KMS-11 (cell line): Measurements from ENCODE around the gene ITGB3.

Source experiments
- H2AFZ ChIP-seq: fragments of 200-600 bp; sonication (generic); 2 replicates; pipeline ENCODE4 v1.6.1; 2016; ENCODE audit warnings: antibody characterized with exemption, mixed run types, low read depth
- H3K27ac ChIP-seq: fragments of 200-600 bp; sonication (generic); 2 replicates; pipeline ENCODE4 v1.6.1; 2016; ENCODE audit warnings: mild to moderate bottlenecking, mixed run types
- H3K27me3 ChIP-seq: fragments of 200-600 bp; sonication (generic); 2 replicates; pipeline ENCODE4 v1.6.1; 2017; ENCODE audit warnings: mild to moderate bottlenecking, low read depth, mixed run types, moderate library complexity; ENCODE audit not compliant: insufficient read depth
- H3K36me3 ChIP-seq: fragments of 200-600 bp; sonication (generic); 2 replicates; pipeline ENCODE4 v1.6.1; 2017; ENCODE audit warnings: mild to moderate bottlenecking, mixed run types; ENCODE audit not compliant: insufficient read depth
- H3K4me1 ChIP-seq: fragments of 200-600 bp; sonication (generic); 2 replicates; pipeline ENCODE4 v1.6.1; 2016; ENCODE audit warnings: mild to moderate bottlenecking, low read depth, mixed run types; ENCODE audit not compliant: poor library complexity, severe bottlenecking
- H3K4me2 ChIP-seq: fragments of 200-600 bp; sonication (generic); 2 replicates; pipeline ENCODE4 v1.7.0; 2016; ENCODE audit warnings: mild to moderate bottlenecking, mixed run types
- H3K4me3 ChIP-seq: fragments of 200-600 bp; sonication (generic); IDR thresholded peaks from 2 replicates; pipeline ENCODE4 v1.6.1; 2017; ENCODE audit warnings: low read depth, low read length, mixed read lengths; ENCODE audit not compliant: insufficient read depth
- H3K79me2 ChIP-seq: fragments of 200-600 bp; sonication (generic); 2 replicates; pipeline ENCODE4 v1.6.1; 2016; ENCODE audit warnings: low read depth, mixed run types; ENCODE audit not compliant: insufficient read depth
- H3K9ac ChIP-seq: fragments of 200-600 bp; sonication (generic); 2 replicates; pipeline ENCODE4 v1.6.1; 2016; ENCODE audit warnings: mild to moderate bottlenecking, mixed run types
- H4K20me1 ChIP-seq: fragments of 200-600 bp; sonication (generic); 2 replicates; pipeline ENCODE4 v1.6.1; 2016; ENCODE audit warnings: mild to moderate bottlenecking, mixed run types; ENCODE audit not compliant: insufficient read depth
- CTCF ChIP-seq: fragments of 200-600 bp; sonication (generic); conservative IDR thresholded peaks from 2 replicates; pipeline ENCODE4 v1.6.1; 2017; ENCODE audit warnings: low read depth, mild to moderate bottlenecking, antibody characterized with exemption, low read length, moderate library complexity, mixed read lengths

ITGB3 gene

DNA sequence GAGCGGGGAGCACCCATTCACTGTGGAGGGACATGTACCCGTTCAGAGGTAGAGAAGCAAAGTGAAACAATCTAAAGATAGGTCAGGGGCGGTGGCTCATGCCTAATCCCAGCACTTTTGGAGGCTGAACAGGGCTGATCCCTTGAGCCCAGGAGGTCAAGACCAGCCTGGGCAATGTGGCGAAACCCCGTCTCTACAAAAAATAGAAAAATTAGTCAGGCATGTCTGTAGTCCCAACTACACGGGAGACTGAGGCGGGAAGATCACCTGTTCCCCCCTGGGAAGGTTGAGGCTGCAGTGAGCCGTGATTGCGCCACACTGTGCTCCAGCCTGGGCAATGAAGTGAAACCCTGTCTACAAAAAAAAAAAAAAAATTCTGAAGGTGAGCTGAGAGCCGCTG, 22.8 kb upstream of the ITGB3 start:
- peaks cover 15% of the 10 kb centered on the region for H3K4me1 ChIP-seq
- H3K9ac ChIP-seq, result no peak overlapping the region
- no peak overlapping the region for H3K4me3 ChIP-seq
- H3K4me2 ChIP-seq, result peak overlapping the region; percentile 52
- H2AFZ ChIP-seq, result peak overlapping the region; percentile 89; the same call in 1 of the 2 replicates
- no peaks in the 10 kb centered on the region for H3K36me3 ChIP-seq
- TF ChIP-seq CTCF, result no peak
- H4K20me1 ChIP-seq, result no peaks in the 10 kb centered on the region
- no peak overlapping the region for H3K27ac ChIP-seq
- H3K27me3 ChIP-seq, result no peaks in the 10 kb centered on the region
- H3K79me2 ChIP-seq, result no peaks in the 10 kb centered on the region

DNA sequence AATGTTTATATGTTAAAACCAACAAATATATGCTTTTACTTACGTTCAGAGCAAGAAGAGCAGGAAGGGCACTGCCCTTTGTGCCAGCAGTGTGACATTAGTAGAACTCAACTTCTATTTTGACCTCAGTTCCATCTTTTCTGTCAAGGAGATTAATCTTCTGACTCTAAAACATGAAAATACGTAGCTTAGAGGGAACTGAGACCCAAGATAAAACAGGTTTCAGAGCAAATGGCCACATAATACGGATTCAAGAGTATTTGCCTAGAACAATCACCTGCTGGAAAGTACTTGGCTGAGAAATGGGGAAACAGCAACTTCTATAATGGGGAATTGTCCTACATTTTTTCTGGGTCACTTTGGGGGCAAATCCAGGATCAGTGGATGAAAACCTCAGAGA, 22.3 kb upstream of the ITGB3 start:
- H3K27me3 ChIP-seq, result no peaks in the 10 kb centered on the region
- H3K79me2 ChIP-seq, result no peaks in the 10 kb centered on the region
- no peaks in the 10 kb centered on the region for H3K36me3 ChIP-seq
- no peak for TF ChIP-seq CTCF
- no peak overlapping the region for H3K9ac ChIP-seq
- no peaks in the 10 kb centered on the region for H4K20me1 ChIP-seq
- peak overlapping the region; percentile 52; the same call in 1 of the 2 replicates for H3K4me2 ChIP-seq
- H2AFZ ChIP-seq, result 0 out of 2 replicates have a peak overlapping the region, but pooled peaks have one; percentile 89
- H3K27ac ChIP-seq, result no peak overlapping the region
- peaks cover 15% of the 10 kb centered on the region for H3K4me1 ChIP-seq
- H3K4me3 ChIP-seq, result no peak overlapping the region

DNA sequence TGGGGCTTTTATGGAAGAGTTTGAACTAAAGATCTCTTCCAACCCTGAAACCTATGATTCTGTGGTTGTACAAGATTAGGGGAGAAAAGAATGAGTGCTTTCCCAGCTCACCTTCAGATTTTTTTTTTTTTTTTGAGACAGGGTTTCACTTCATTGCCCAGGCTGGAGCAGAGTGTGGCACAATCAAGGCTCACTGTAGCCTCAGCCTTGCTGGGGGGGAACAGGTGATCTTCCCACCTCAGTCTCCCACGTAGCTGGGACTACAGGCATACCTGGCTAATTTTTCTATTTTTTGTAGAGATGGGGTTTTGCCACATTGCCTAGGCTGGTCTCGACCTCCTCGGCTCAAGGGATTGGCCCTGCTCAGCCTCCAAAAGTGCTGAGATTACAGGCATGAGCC, 21.8 kb upstream of the ITGB3 start:
- Histone ChIP-seq H3K36me3 (no peaks in the 10 kb centered on the region), H3K4me2 (no peak overlapping the region), H3K4me3 (no peak overlapping the region)

DNA sequence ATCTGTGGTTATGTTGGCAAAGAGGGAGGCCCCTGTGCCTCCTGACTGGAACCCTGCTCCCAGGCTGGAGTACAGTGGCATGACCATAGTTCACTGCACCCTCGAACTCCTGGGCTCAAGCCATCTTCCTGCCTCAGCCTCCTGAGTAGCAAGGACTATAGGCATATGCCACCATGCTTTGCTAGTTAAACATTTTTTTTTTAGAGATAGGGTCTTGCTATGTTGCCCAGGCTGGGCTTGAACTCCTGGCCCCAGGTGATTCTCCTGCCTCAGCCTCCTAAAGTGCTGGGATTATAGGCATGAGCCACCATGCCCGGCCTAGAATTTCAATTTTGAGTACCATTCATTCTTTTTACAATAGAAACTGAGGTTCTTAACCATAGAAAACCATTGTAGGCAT, 21.2 kb upstream of the ITGB3 start:
- no peaks in the 10 kb centered on the region for H3K27me3 ChIP-seq
- no peak overlapping the region for H3K9ac ChIP-seq
- H3K4me3 ChIP-seq, result no peak overlapping the region
- H3K4me2 ChIP-seq, result no peak overlapping the region
- TF ChIP-seq CTCF, result no peak
- H3K79me2 ChIP-seq, result no peaks in the 10 kb centered on the region
- no peak overlapping the region for H3K27ac ChIP-seq
- H2AFZ ChIP-seq, result no peak overlapping the region
- H3K36me3 ChIP-seq, result no peaks in the 10 kb centered on the region
- peaks cover 15% of the 10 kb centered on the region for H3K4me1 ChIP-seq
- H4K20me1 ChIP-seq, result no peaks in the 10 kb centered on the region

More for the DNA sequence above, 21.8 kb upstream of the ITGB3 start:
- H3K79me2 ChIP-seq, result no peaks in the 10 kb centered on the region
- no peak overlapping the region for H3K9ac ChIP-seq
- H2AFZ ChIP-seq, result no peak overlapping the region
- peaks cover 15% of the 10 kb centered on the region for H3K4me1 ChIP-seq
- H3K27me3 ChIP-seq, result no peaks in the 10 kb centered on the region
- H3K27ac ChIP-seq, result no peak overlapping the region
- no peak for TF ChIP-seq CTCF
- no peaks in the 10 kb centered on the region for H4K20me1 ChIP-seq

GRCh38 chr17:47235506-47235905, 18.1 kb upstream of the ITGB3 start:
- no peak for TF ChIP-seq CTCF
- Histone ChIP-seq H2AFZ (no peak overlapping the region), H3K27me3 (no peaks in the 10 kb centered on the region), H4K20me1 (no peaks in the 10 kb centered on the region), H3K4me2 (no peak overlapping the region), H3K27ac (no peak overlapping the region), H3K4me1 (peaks cover 18% of the 10 kb centered on the region), H3K36me3 (no peaks in the 10 kb centered on the region), H3K4me3 (no peak overlapping the region), H3K79me2 (no peaks in the 10 kb centered on the region), H3K9ac (no peak overlapping the region)
